ENCODE measurements around the gene GRPEL2. TPM values are rescaled to one million over a fixed set of nuclear protein-coding genes. Genes with fewer than 3 reads are reported as not detected.

GRPEL2 gene
- polyA plus RNA-seq, 3 donors: 1.9 to 2.7 (median 2.0) TPM

DNA sequence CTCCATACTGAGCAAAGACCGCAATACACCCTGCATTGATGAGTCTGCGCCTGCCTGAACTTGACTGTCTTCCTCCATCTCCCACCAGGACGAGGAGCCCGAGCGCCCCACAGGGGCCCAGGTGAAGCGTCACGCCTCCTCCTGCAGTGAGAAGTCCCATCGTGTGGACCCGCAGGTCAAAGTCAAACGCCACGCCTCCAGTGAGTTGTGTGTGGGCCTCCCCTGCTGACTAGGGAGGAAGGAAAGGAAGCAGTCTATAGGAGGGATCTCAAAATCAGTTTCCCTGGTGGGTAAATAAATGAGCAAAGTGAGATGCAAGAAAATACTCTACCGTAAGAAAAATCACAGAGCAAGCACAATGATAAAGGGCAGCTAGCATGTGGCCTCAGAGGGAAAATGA, 22.8 kb upstream of the GRPEL2 start:
- Histone ChIP-seq H3K4me3 (replicated peaks in 1 of 3; ENCODE audit: low read depth in 2 of 3, low read length in 3 of 3) (no peak overlapping the region), H3K36me3 (replicated peaks in 1 of 2; ENCODE audit: control insufficient read depth in 1 of 2, insufficient read depth in 2 of 2, low read length in 2 of 2) (no peaks in the 10 kb centered on the region), H3K9me3 (replicated peaks in 1 of 2; ENCODE audit: control insufficient read depth in 1 of 2, insufficient read depth in 1 of 2, low read length in 2 of 2) (no peaks in the 10 kb centered on the region), H2AFZ (ENCODE audit: insufficient read depth, low read depth, low read length, poor library complexity, severe bottlenecking) (no peak overlapping the region), H3K27ac (ENCODE audit: low read depth in 1 of 2, low read length in 2 of 2) (no peak overlapping the region), H3K4me1 (ENCODE audit: control insufficient read depth in 1 of 2, insufficient read depth in 2 of 2, low read length in 2 of 2) (no peaks in the 10 kb centered on the region), H4K20me1 (ENCODE audit: insufficient read depth, low read length) (no peaks in the 10 kb centered on the region), H3K4me2 (replicated peaks; ENCODE audit: extremely low read depth, low read length, poor library complexity, severe bottlenecking) (no peak overlapping the region), H3K79me2 (ENCODE audit: insufficient read depth, low read length) (no peaks in the 10 kb centered on the region), H3K9ac (ENCODE audit: insufficient read depth, low read length, poor library complexity, severe bottlenecking) (no peak overlapping the region), H3K27me3 (ENCODE audit: control insufficient read depth in 2 of 2, insufficient read depth in 2 of 2, low read length in 2 of 2) (no peaks in the 10 kb centered on the region)
- peaks cover 0 to 2% (median 0%) of the 10 kb centered on the region in 3 donors for H3K27me3 Mint-ChIP-seq (ENCODE audit: low read depth in 3 of 3)
- intact Hi-C loops (cut with micrococcal nuclease): no loop called here
- WGBS (ENCODE audit: insufficient coverage): 96% methylated on average over 4 of the region's 12 CpGs
- H3K4me1 Mint-ChIP-seq: peaks cover 5% of the 10 kb centered on the region
- TF ChIP-seq, protein P1, sequence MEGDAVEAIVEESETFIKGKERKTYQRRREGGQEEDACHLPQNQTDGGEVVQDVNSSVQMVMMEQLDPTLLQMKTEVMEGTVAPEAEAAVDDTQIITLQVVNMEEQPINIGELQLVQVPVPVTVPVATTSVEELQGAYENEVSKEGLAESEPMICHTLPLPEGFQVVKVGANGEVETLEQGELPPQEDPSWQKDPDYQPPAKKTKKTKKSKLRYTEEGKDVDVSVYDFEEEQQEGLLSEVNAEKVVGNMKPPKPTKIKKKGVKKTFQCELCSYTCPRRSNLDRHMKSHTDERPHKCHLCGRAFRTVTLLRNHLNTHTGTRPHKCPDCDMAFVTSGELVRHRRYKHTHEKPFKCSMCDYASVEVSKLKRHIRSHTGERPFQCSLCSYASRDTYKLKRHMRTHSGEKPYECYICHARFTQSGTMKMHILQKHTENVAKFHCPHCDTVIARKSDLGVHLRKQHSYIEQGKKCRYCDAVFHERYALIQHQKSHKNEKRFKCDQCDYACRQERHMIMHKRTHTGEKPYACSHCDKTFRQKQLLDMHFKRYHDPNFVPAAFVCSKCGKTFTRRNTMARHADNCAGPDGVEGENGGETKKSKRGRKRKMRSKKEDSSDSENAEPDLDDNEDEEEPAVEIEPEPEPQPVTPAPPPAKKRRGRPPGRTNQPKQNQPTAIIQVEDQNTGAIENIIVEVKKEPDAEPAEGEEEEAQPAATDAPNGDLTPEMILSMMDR (IDR thresholded peaks at IDR 0.05): no peak
- no peaks in the 10 kb centered on the region for H3K36me3 Mint-ChIP-seq
- no peak overlapping the region for H3K27ac Mint-ChIP-seq
- no peak overlapping the region for H3K4me3 Mint-ChIP-seq
- peaks cover 0 to 3% (median 2%) of the 10 kb centered on the region in 7 donors for H3K9me3 Mint-ChIP-seq
- DNase-seq: no peak

DNA sequence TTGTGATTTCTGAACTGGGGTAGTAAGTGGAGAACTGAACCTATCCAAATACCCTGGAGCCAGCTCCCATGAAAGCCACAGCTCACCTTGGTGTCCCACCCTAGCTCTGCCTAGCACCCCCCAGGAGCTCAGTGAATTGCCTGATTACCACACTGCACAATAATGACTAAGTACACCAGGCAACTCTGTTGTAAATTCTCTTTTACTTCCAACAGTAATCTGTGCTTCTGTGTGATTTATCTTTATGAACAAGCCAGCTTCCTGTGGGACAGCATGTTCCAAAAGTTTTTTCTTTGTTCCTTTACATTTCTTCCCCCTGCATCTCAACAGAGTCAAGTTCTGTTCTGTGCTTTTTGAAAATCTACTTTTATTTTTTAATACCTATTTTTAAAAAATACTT, 22.1 kb upstream of the GRPEL2 start:
- Mint-ChIP-seq H3K4me3 (no peak overlapping the region), H3K36me3 (no peaks in the 10 kb centered on the region), H3K27ac (no peak overlapping the region), H3K9me3 (peaks cover 0 to 3% (median 2%) of the 10 kb centered on the region in 7 donors), H3K4me1 (peaks cover 5% of the 10 kb centered on the region), H3K27me3 (ENCODE audit: low read depth in 3 of 3) (peaks cover 0 to 2% (median 0%) of the 10 kb centered on the region in 3 donors)
- no peak for DNase-seq
- Histone ChIP-seq H3K9me3 (replicated peaks in 1 of 2; ENCODE audit: control insufficient read depth in 1 of 2, insufficient read depth in 1 of 2, low read length in 2 of 2) (no peaks in the 10 kb centered on the region), H3K9ac (ENCODE audit: insufficient read depth, low read length, poor library complexity, severe bottlenecking) (no peak overlapping the region), H4K20me1 (ENCODE audit: insufficient read depth, low read length) (no peaks in the 10 kb centered on the region), H2AFZ (ENCODE audit: insufficient read depth, low read depth, low read length, poor library complexity, severe bottlenecking) (no peak overlapping the region), H3K27ac (ENCODE audit: low read depth in 1 of 2, low read length in 2 of 2) (no peak overlapping the region), H3K79me2 (ENCODE audit: insufficient read depth, low read length) (no peaks in the 10 kb centered on the region), H3K4me2 (replicated peaks; ENCODE audit: extremely low read depth, low read length, poor library complexity, severe bottlenecking) (no peak overlapping the region), H3K4me3 (replicated peaks in 1 of 3; ENCODE audit: low read depth in 2 of 3, low read length in 3 of 3) (no peak overlapping the region), H3K36me3 (replicated peaks in 1 of 2; ENCODE audit: control insufficient read depth in 1 of 2, insufficient read depth in 2 of 2, low read length in 2 of 2) (no peaks in the 10 kb centered on the region), H3K4me1 (ENCODE audit: control insufficient read depth in 1 of 2, insufficient read depth in 2 of 2, low read length in 2 of 2) (no peaks in the 10 kb centered on the region), H3K27me3 (ENCODE audit: control insufficient read depth in 2 of 2, insufficient read depth in 2 of 2, low read length in 2 of 2) (no peaks in the 10 kb centered on the region)
- intact Hi-C loops (cut with micrococcal nuclease): no loop called here
- TF ChIP-seq, protein P1 (IDR thresholded peaks at IDR 0.05): no peak
